Posterior cingulate gyrus (tissue), 11 donors: ENCODE data around the gene RPGRIP1L.
"Not testable (repeated sequence)": the region's sequence is repeated elsewhere in the genome, so short reads cannot be mapped to it uniquely, and the experiment has no call there.

ENCODE experiments used
- DNase-seq, 10 donors: peaks; one replicate each; pipeline versions ENCODE4 v3.0.0 to v3.0.0-alpha.2; 2020 to 2021; ENCODE audit warnings: mixed read lengths in 3 of 10
- intact Hi-C: fragments of 100-400 bp; cut with DNase I; formaldehyde crosslinking; loops from one replicate; pipeline ENCODE4 v1.15.1; 2023

Gene RPGRIP1L

GRCh38 chr16:53713403-53714204 is 9.9 kb upstream of the RPGRIP1L start:
- intact Hi-C loops: no loop called here
- DNase-seq: no peak

GRCh38 chr16:53712065-53712464 is 8.4 kb upstream of the RPGRIP1L start:
- intact Hi-C loops: no loop called here
- no peak for DNase-seq

GRCh38 chr16:53711390-53711789 is 7.7 kb upstream of the RPGRIP1L start:
- DNase-seq: no peak
- intact Hi-C loops: no loop called here

GRCh38 chr16:53708490-53708889 is 4.8 kb upstream of the RPGRIP1L start:
- DNase-seq: no peak
- intact Hi-C loops: no loop called here

- intact Hi-C loops: no loop called here
- no peak for DNase-seq
Observed at GRCh38 chr16:53707671-53708070, 4.0 kb upstream of the RPGRIP1L start.

- intact Hi-C loops: no loop called here
- DNase-seq: no peak
Observed at GRCh38 chr16:53704445-53704813, 770 bp upstream of the RPGRIP1L start.

GRCh38 chr16:53698271-53698670 is 5.4 kb downstream of the RPGRIP1L start:
- intact Hi-C loops: not testable (repeated sequence)
- DNase-seq: peak in 1 of 10 donors; percentile 62

- intact Hi-C loops: no loop called here
- no peak for DNase-seq
Observed at GRCh38 chr16:53695070-53695469, 8.6 kb downstream of the RPGRIP1L start.

GRCh38 chr16:53693320-53693719 is 10.3 kb downstream of the RPGRIP1L start:
- intact Hi-C loops: no loop called here
- no peak for DNase-seq

- intact Hi-C loops: no loop called here
- no peak for DNase-seq
Observed at GRCh38 chr16:53692146-53692545, 11.5 kb downstream of the RPGRIP1L start.

GRCh38 chr16:53690771-53691170 is 12.9 kb downstream of the RPGRIP1L start:
- intact Hi-C loops: no loop called here
- DNase-seq: no peak

GRCh38 chr16:53689636-53690035 is 14.0 kb downstream of the RPGRIP1L start:
- intact Hi-C loops: no loop called here
- no peak for DNase-seq

- intact Hi-C loops: no loop called here
- DNase-seq: no peak
Observed at GRCh38 chr16:53686710-53687109, 16.9 kb downstream of the RPGRIP1L start.

GRCh38 chr16:53685334-53685733 is 18.3 kb downstream of the RPGRIP1L start:
- intact Hi-C loops, DNase-seq: not testable (repeated sequence)

GRCh38 chr16:53681354-53681753 is 22.3 kb downstream of the RPGRIP1L start:
- intact Hi-C loops: no loop called here
- no peak for DNase-seq

- intact Hi-C loops: no loop called here
Observed at GRCh38 chr16:53680756-53681155, 22.9 kb downstream of the RPGRIP1L start.

GRCh38 chr16:53678756-53679343 is 24.8 kb downstream of the RPGRIP1L start:
- intact Hi-C loops: no loop called here
- DNase-seq: no peak

More at GRCh38 chr16:53680756-53681155, 22.9 kb downstream of the RPGRIP1L start:
- no peak for DNase-seq

- intact Hi-C loops: no loop called here
Observed at GRCh38 chr16:53678155-53678554, 25.5 kb downstream of the RPGRIP1L start.

GRCh38 chr16:53673189-53673588 is 30.5 kb downstream of the RPGRIP1L start:
- no peak for DNase-seq
- intact Hi-C loops: no loop called here

More at GRCh38 chr16:53678155-53678554, 25.5 kb downstream of the RPGRIP1L start:
- no peak for DNase-seq

GRCh38 chr16:53672461-53672860 is 31.2 kb downstream of the RPGRIP1L start:
- intact Hi-C loops: no loop called here
- DNase-seq: no peak

GRCh38 chr16:53668869-53669268 is 34.8 kb downstream of the RPGRIP1L start:
- no peak for DNase-seq
- intact Hi-C loops: no loop called here

- intact Hi-C loops: no loop called here
- no peak for DNase-seq
Observed at GRCh38 chr16:53666786-53667415, 36.8 kb downstream of the RPGRIP1L start.
